ENCODE data around the gene KCNQ1. TPM values are rescaled to one million over a fixed set of nuclear protein-coding genes. Genes with fewer than 3 reads are reported as not detected.

Gene KCNQ1
- total RNA-seq, 1 donor from 2014 or later = 43.0 TPM

GRCh38 chr11:2885017-2885677, 440.3 kb downstream of the KCNQ1 start:
- no peak for DNase-seq (ENCODE audit: low spot score)
- intact Hi-C loops (cut with DNase I) = loop anchor here (5.0 to 10.0 kb wide), 3 partner anchors 73 to 580 kb away; partner anchors contain the start of genes C11orf21, KCNQ1OT1 and TSPAN32

DNA sequence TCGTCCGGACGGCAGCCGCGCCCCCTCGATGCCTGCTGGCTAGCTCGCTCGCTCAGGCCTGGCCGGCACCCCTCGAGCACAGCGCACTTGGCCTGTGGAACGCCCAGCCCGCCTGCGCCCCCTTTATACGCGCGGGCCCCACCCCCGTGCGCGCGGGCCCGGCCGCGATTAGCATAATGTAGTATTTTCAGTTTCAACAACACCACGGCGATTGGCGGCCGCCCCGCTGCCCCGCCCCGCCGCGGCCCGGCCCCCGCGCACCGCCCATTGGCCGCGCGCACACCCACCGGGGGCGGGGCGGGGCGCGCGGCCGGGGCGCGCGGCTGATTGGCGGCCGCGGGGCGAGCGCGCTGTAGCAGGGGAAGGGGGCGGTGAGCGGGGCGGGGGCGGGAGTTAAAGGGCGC, 440.9 kb downstream of the KCNQ1 start, which contains the start of gene CDKN1C:
CDKN1C (minus strand) TSS at position 98 of the 404 bp plus-strand sequence. CDS start 319 bp downstream, outside the sequence.
- intact Hi-C loops (cut with DNase I) = loop anchor here (5.0 to 10.0 kb wide), 3 partner anchors 73 to 581 kb away; partner anchors contain the start of genes C11orf21, KCNQ1OT1 and TSPAN32
- peak; percentile 93 for DNase-seq (ENCODE audit: low spot score)

DNA sequence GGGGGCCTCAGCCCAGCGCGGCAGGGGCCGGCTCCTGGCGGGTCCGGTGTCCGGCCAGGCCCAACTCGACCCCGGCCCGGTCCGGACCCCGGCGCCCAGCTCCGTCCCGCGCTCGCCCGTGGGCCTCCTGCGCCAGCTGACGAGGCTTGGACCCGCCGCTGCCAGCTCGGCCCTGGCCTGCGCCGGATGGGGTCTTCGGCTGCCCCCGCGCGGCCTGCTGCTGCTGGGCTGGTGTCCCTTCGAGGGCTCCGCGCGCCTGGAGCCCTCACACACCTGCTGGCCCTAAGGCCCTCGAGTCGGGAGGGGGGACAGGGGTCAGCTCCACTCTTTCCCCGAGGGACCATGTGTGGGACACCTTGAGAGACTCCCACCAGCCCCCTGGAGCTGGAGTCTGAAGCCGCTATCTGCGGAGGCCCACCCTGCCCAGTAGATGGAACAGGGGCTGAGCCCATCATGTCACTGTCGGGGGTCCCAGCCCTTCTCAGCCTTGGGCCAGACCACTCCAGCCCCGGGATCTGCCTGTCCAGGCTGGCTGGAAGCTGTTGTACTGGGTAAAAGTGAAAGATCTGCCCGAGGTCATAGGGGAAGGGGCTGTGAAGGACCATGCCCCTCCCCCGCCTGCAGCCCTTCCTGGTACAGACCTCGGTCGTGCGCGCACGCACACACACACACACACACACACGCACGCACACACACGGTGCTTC, 441.5 kb downstream of the KCNQ1 start:
- DNase-seq (ENCODE audit: low spot score) = no peak
- intact Hi-C loops (cut with DNase I) = loop anchor here (5.0 to 10.0 kb wide), 3 partner anchors 74 to 582 kb away; partner anchors contain the start of genes C11orf21, KCNQ1OT1 and TSPAN32

DNA sequence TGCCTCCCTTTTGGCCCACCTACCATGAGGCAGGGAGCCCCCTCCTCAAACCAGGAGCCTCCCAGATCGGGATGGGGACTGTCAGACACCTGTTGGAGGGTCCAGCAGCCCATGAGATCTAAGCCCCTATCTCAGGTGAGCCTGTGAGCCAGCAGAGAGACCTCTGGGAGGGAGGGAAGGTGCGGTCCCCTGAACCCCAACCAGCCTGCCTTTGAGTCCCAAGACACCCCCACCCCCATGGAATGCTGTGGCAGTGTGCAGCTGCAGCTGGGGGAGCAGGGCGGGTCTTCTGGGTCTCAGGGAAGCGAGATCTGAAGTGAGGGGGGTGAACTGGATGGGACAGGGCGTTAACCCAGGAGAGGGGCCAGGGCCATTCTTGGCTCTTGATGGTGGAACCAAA, 442.1 kb downstream of the KCNQ1 start:
- DNase-seq (ENCODE audit: low spot score) = no peak
- intact Hi-C loops (cut with DNase I) = loop anchor here (5.0 to 10.0 kb wide), 3 partner anchors 75 to 582 kb away; partner anchors contain the start of genes C11orf21, KCNQ1OT1 and TSPAN32

- DNase-seq (ENCODE audit: low spot score) = no peak
- intact Hi-C loops (cut with DNase I) = loop anchor here (1.0 to 10.0 kb wide), 5 partner anchors 75 to 583 kb away; partner anchors contain the start of genes C11orf21, KCNQ1OT1 and TSPAN32
These were observed 442.8 kb downstream of the KCNQ1 start for GRCh38 chr11:2887515-2888195.

GRCh38 chr11:2888266-2888968, 443.6 kb downstream of the KCNQ1 start:
- intact Hi-C loops (cut with DNase I) = loop anchor here (1.0 to 10.0 kb wide), 5 partner anchors 76 to 584 kb away; partner anchors contain the start of genes C11orf21, KCNQ1OT1 and TSPAN32
- peak; percentile 95 for DNase-seq (ENCODE audit: low spot score)

DNA sequence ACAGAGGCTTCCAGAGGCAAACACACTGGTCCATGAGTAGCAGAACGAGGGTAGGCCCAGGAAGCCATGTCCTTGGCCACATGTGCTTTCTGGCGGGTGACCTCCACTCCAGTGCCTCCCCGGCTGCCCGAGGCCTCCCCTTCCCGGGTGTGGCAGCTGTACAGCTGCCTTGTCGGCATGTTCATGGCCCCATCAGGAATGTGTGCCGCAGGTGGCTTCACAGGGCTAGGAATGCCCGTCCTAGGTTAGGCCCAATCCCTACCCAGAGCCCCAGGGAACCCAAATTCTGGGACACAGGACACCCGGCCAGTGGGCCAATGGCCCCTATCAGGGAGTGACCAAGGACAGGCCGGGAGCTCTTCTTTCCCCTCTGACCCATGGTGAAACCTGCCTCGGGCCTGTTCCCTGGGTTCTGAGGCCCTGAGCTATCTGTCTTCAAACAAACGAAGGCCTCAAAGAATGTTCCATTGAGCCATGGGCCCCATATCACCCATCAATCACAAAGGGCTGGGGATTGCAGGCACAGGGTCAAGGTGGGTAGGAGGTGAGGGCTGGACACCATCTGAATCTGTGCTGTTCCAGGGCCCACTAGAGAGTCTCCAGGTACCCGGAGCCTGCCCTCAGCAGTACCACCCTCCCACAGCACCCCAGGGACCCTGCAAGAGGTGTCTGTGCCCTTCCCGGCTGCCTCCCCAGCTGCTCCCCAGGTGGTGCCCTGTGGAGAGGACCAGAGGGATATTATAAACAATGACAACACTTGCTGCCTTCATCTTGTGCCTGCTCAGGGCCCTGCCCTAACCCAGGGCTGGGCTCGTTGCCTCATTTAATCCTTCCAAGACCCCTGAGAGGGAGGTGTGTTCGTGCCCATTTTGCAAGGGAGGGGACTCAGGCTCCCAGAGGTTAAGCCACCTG, 444.8 kb downstream of the KCNQ1 start:
- intact Hi-C loops (cut with DNase I) = loop anchor here (2.0 to 10.0 kb wide), 5 partner anchors 77 to 695 kb away; partner anchors contain the start of genes C11orf21, KCNQ1OT1 and TSPAN32
- DNase-seq (ENCODE audit: low spot score) = no peak

DNA sequence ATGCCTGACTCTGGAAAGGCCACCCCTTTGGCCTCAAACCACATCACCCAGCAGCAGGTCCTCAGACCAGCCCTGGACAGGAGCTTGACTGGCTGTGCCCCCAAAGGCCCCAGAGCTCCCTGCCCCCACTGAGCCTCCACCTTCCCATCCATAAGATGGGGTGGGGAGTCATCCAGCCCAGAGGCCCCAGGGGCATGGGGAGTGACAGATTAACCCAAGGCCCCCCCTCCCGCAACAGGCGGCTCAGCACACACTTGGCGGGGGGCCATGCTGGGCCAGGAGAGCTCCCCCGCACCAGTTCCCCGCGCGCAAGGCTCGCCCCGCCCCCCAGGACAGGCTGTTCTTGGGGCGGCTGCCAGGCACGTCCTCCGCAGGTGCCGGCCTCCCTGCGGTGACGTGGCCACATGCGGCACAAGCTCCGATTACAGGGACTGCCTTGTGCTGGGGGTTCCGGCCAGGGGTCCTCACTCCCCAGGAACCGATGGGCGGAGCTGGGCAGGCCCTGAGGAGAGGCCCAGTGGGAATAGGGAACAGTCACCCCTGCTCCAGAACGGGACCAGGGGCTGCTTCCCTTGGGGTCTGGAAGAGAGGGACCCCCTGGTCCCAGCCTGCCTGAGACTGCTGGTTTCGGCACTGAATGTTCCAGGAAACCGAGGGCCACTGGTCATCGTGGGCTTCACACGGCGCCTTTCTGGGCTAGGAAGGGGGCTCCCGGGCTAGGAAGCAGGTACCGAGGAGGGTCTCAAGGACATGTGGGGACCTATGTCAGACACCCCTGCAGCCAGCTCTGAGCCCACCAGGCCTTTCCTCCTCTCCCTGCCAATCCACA, 445.9 kb downstream of the KCNQ1 start:
- intact Hi-C loops (cut with DNase I) = loop anchor here (10.0 kb wide), 1 partner anchor 696 kb away; no protein-coding TSS in a partner anchor
- DNase-seq (ENCODE audit: low spot score) = no peak

DNA sequence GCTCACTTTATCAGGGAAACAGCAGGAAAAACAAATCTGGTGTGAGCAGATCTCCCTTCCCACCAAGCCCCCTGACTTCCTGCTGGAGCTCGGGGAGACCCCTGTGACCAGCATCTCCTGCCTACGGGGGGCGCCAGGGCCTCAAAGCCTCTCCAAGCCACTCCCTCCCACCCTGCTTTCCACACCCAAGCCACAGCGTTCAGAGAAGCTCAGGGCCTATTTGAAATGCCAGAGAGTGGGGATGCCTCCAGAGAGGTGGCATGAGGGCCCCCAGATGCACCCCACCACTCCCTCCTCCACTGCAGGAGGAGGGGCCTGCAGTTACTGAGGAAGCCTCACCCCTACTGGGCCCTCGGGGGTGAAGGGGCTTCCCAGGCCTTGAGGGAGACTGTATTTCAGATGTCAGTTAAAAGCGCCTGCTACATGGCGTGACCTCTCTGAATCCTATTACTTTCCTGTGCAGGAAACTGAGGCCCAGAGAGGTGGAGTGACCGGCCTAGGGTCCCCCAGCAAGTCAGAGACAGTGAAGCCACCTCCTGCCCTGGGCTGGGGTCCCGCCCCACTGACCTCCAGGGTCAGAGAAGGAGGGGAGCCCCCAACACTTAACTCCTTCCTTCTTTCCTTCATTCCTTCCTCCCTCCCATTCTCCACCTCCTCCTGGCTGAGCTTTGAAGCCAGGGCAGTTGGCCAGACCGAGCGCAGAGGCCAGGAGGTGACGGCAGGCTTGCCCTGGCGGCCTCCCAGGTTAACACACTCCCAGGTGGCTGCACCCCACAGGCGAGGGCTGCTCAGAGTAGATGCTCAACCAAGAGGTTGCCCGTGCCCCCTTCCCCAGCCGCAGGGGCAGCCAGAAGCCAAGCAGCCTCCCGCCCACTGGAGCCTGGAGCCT, 446.8 kb downstream of the KCNQ1 start:
- DNase-seq (ENCODE audit: low spot score) = no peak
- intact Hi-C loops (cut with DNase I) = loop anchor here (10.0 kb wide), 1 partner anchor 697 kb away; no protein-coding TSS in a partner anchor

DNA sequence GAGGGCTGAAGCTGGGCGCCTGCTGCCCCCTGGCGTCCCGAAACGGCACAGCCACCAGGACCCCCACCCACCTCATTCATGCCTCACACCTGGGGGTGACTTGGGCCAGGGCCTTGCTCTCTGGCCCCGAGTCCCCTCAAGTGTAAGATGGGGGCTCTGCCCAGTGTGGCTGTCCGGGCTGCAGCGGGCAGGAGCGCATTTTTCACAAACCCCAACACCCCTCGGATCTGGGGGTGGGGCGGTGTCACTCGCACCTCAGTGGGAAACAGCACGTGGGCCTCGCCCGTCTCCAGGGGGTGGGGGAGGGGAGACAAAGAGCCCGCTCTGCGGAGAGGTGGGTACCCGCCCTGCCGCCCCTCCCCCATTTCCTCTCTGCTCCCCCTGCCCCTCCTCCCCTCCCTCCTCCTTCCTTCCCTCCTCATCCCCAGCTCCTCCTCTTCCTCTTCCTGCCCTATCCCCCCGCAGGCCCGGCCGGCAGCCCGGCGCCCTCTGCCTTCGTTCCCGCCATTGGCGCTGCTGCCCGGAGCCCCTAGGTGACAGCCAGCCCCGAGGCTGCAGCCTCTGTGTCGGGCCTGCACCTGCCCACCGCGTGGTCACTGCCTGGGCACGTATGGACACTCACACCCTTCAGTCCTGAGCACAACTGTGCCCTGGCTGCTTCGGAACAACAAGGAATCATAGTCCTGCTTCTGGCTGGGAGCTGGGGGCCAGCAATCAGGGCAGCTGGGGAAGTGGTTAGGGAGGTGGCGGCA, 447.6 kb downstream of the KCNQ1 start:
- intact Hi-C loops (cut with DNase I) = loop anchor here (10.0 kb wide), 1 partner anchor 698 kb away; no protein-coding TSS in a partner anchor

GRCh38 chr11:2892967-2893528, 448.2 kb downstream of the KCNQ1 start:
- DNase-seq (ENCODE audit: low spot score) = no peak
- intact Hi-C loops (cut with DNase I) = loop anchor here (10.0 kb wide), 1 partner anchor 698 kb away; no protein-coding TSS in a partner anchor

More for the DNA sequence above, 447.6 kb downstream of the KCNQ1 start:
- DNase-seq (ENCODE audit: low spot score) = no peak

DNA sequence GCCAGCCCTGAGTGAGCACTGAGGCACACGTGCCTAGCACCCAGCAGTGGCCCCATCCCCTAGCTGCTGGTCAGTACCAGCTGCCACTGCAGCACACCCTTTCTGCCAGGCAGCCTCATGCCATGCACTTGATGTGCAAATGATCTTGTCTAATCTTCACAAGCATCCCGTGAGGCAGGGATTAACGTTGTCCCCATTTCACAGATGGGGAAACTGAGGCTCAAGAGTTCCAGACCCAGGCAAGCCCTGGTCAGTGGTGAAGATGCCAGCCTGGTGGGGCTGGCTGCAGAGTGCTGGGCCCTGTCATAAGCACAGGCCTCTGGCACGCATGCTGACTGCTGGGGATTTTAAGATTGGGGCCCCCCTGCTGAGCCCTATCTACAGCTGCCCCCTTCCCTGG, 449.1 kb downstream of the KCNQ1 start:
- DNase-seq (ENCODE audit: low spot score) = no peak
- intact Hi-C loops (cut with DNase I) = loop anchor here (10.0 kb wide), 1 partner anchor 699 kb away; no protein-coding TSS in a partner anchor

DNA sequence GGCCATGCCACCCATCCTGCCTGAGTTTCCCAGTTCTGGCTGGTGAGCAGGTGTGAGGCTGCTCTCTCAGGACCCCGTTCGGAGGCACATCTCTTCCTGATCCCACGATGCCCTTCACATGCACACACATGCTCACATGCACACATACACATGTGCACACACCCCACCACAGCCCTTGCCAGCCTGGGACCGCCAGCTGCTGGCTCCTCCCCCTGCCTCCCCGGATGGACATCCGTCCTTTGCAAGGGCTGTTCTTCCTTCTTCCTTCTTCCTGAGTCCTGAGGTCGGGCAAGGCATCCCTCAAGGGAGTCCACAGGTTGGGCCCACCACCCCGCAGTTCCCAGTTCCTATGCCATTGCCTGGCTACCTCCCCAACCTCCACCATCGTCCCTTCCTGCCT, 451.2 kb downstream of the KCNQ1 start:
- intact Hi-C loops (cut with DNase I) = loop anchor here (10.0 kb wide), 1 partner anchor 701 kb away; no protein-coding TSS in a partner anchor

GRCh38 chr11:2897048-2897447, 452.2 kb downstream of the KCNQ1 start:
- DNase-seq (ENCODE audit: low spot score) = no peak
- intact Hi-C loops (cut with DNase I) = loop anchor here (10.0 kb wide), 1 partner anchor 702 kb away; no protein-coding TSS in a partner anchor

More for the DNA sequence above, 451.2 kb downstream of the KCNQ1 start:
- no peak for DNase-seq (ENCODE audit: low spot score)

Measured in cardiac septum (tissue), 1 donor.